Measurements from ENCODE around the gene RWDD2A.

DNA sequence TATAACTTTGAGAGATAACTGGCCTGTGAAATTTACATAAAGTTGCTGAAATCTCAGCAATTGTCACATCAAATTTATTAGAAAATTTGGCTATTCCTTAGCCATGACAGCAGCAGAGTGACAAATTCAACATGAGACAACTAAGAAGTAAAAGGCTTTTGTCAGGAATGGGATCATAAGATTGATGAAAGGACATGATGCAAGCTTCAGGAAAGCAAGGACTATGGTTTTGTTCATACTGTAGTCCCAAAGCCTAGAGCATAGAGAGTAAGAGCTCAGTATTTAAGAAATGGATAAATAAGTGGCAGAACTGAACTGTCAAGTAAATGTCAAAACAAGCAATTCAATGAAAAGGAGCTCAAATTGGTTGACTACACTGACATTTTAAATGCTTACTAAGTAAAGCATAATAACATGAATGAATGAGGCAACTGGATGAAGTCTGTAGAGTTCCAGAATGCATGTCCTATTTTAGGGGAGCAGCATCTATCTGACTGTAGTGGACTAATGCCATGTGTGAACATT lies 12.7 kb upstream of the RWDD2A start:
- TF ChIP-seq, protein P1, sequence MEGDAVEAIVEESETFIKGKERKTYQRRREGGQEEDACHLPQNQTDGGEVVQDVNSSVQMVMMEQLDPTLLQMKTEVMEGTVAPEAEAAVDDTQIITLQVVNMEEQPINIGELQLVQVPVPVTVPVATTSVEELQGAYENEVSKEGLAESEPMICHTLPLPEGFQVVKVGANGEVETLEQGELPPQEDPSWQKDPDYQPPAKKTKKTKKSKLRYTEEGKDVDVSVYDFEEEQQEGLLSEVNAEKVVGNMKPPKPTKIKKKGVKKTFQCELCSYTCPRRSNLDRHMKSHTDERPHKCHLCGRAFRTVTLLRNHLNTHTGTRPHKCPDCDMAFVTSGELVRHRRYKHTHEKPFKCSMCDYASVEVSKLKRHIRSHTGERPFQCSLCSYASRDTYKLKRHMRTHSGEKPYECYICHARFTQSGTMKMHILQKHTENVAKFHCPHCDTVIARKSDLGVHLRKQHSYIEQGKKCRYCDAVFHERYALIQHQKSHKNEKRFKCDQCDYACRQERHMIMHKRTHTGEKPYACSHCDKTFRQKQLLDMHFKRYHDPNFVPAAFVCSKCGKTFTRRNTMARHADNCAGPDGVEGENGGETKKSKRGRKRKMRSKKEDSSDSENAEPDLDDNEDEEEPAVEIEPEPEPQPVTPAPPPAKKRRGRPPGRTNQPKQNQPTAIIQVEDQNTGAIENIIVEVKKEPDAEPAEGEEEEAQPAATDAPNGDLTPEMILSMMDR (conservative IDR thresholded peaks at IDR 0.05; ENCODE audit: low read depth, low read length), result no peak
- TF ChIP-seq MAZ (IDR thresholded peaks at IDR 0.05; ENCODE audit: borderline replicate concordance, low read depth, low read length), result no peak
- no peak for TF ChIP-seq MAFK (IDR thresholded peaks at IDR 0.05; ENCODE audit: low read depth, low read length)

Data from IMR-90 (cell line).